IMR-90 (cell line): ENCODE measurements around the gene ADPRS. TPM values are rescaled to one million over a fixed set of nuclear protein-coding genes. Genes with fewer than 3 reads are reported as not detected.

ENCODE experiments used
- ATAC-seq: fragments of 200-7000 bp; cut with Tn5 transposase; 2 replicates; pipeline ENCODE4 v1.9.1; 2020; ENCODE audit warnings: low read depth, mild to moderate bottlenecking, moderate library complexity
- BruUV-seq: library from RNA; stranded (reverse); fragments of 400-500 nt; replicated peaks from 2 replicates; lab custom pipeline; 2021; lab: Mats Ljungman, UMichigan
- CTCF ChIA-PET: fragments of 300-600 bp; formaldehyde crosslinking; extraction: SDS; loops from one replicate; lab custom pipeline; 2021; ENCODE audit warnings: antibody characterized with exemption; lab: Yijun Ruan, JAX
- POLR2A ChIA-PET: fragments of 300-600 bp; sonication (Branson Sonifier 250); formaldehyde crosslinking; loops from one replicate; lab custom pipeline; 2022; ENCODE audit warnings: antibody characterized with exemption; ENCODE audit not compliant: unreplicated experiment; lab: Charles Lee
- DNase-seq: peaks from one replicate; pipeline ENCODE4 v3.0.0; 2013
- H2AFZ ChIP-seq: replicated peaks from 2 replicates; pipeline ENCODE3; 2013; ENCODE audit warnings: low read length, mild to moderate bottlenecking; ENCODE audit not compliant: poor library complexity
- H2AK5ac ChIP-seq: 2 replicates; pipeline ENCODE4 v1.6.1; 2013; ENCODE audit warnings: low read depth, low read length, inconsistent platforms
- H2AK9ac ChIP-seq: replicated peaks from 2 replicates; pipeline ENCODE3; 2013; ENCODE audit warnings: mild to moderate bottlenecking, low read depth, low read length, moderate library complexity; ENCODE audit not compliant: poor library complexity
- H2BK120ac ChIP-seq: 2 replicates; pipeline ENCODE4 v1.6.1; 2013; ENCODE audit warnings: low read depth, low read length, inconsistent platforms
- H2BK15ac ChIP-seq: 3 replicates; pipeline ENCODE4 v1.6.1; 2013; ENCODE audit warnings: low read depth, low read length, inconsistent platforms
- H2BK20ac ChIP-seq: 2 replicates; pipeline ENCODE4 v1.6.1; 2013; ENCODE audit warnings: low read depth, mild to moderate bottlenecking, inconsistent platforms, low read length, moderate library complexity
- H2BK5ac ChIP-seq: 2 replicates; pipeline ENCODE4 v1.6.1; 2013; ENCODE audit warnings: mild to moderate bottlenecking, low read depth, low read length, inconsistent platforms; ENCODE audit not compliant: poor library complexity, severe bottlenecking
- H3K14ac ChIP-seq: replicated peaks from 2 replicates; pipeline ENCODE4 v1.6.1; 2013; ENCODE audit warnings: low read depth, low read length, inconsistent platforms
- H3K18ac ChIP-seq: 2 replicates; pipeline ENCODE4 v1.6.1; 2013; ENCODE audit warnings: low read depth, low read length, control low read depth
- H3K23ac ChIP-seq: 2 replicates; pipeline ENCODE4 v1.6.1; 2013; ENCODE audit warnings: low read depth, low read length, inconsistent platforms
- H3K27ac ChIP-seq: 2 replicates; pipeline ENCODE4 v1.5.1; 2013; ENCODE audit warnings: mild to moderate bottlenecking, control low read depth, low read length; ENCODE audit not compliant: insufficient read depth
- H3K27me3 ChIP-seq: 2 replicates; pipeline ENCODE4 v1.6.1; 2013; ENCODE audit warnings: low read length; ENCODE audit not compliant: control insufficient read depth, insufficient read depth
- H3K36me3 ChIP-seq: 2 replicates; pipeline ENCODE4 v1.6.1; 2013; ENCODE audit warnings: low read length, mixed read lengths; ENCODE audit not compliant: control insufficient read depth, insufficient read depth
- H3K4ac ChIP-seq: 2 replicates; pipeline ENCODE4 v1.6.1; 2013; ENCODE audit warnings: low read depth, low read length, inconsistent platforms
- H3K4me1 ChIP-seq: 2 replicates; pipeline ENCODE4 v1.6.1; 2013; ENCODE audit warnings: low read length, mixed read lengths; ENCODE audit not compliant: control insufficient read depth, insufficient read depth
- H3K4me2 ChIP-seq: 2 replicates; pipeline ENCODE4 v1.6.1; 2013; ENCODE audit warnings: low read depth, mild to moderate bottlenecking, control low read depth, low read length, moderate library complexity
- H3K4me3 ChIP-seq: 2 replicates; pipeline ENCODE4 v1.5.1; 2013; ENCODE audit warnings: low read depth, mild to moderate bottlenecking, control low read depth, low read length, moderate library complexity; ENCODE audit not compliant: insufficient read depth
- H3K56ac ChIP-seq: 2 replicates; pipeline ENCODE4 v1.6.1; 2013; ENCODE audit warnings: low read length, inconsistent platforms; ENCODE audit not compliant: insufficient read depth; ENCODE audit errors: extremely low read depth
- H3K79me1 ChIP-seq, 2 experiments: 2 replicates each; pipeline ENCODE4 v1.6.1; 2013; ENCODE audit warnings: low read length in 2 of 2, inconsistent platforms in 1 of 2, low read depth in 1 of 2
- H3K9ac ChIP-seq: 2 replicates; pipeline ENCODE4 v1.6.1; 2013; ENCODE audit warnings: low read depth, low read length, control low read depth
- H3K9me1 ChIP-seq: 2 replicates; pipeline ENCODE4 v1.6.1; 2013; ENCODE audit warnings: low read length, inconsistent platforms; ENCODE audit not compliant: insufficient read depth
- H3K9me3 ChIP-seq: 2 replicates; pipeline ENCODE4 v1.6.1; 2013; ENCODE audit warnings: low read length; ENCODE audit not compliant: control insufficient read depth, insufficient read depth
- H4K20me1 ChIP-seq: 2 replicates; pipeline ENCODE4 v1.6.1; 2013; ENCODE audit warnings: low read length, inconsistent platforms; ENCODE audit not compliant: insufficient read depth
- H4K5ac ChIP-seq: 2 replicates; pipeline ENCODE4 v1.6.1; 2013; ENCODE audit warnings: mild to moderate bottlenecking, low read depth, low read length, control low read depth
- H4K8ac ChIP-seq, 2 experiments: 2 replicates each; pipeline ENCODE4 v1.6.1; 2013; ENCODE audit warnings: low read depth in 2 of 2, low read length in 2 of 2, control low read depth in 1 of 2, inconsistent platforms in 1 of 2
- H4K91ac ChIP-seq: 2 replicates; pipeline ENCODE4 v1.6.1; 2013; ENCODE audit warnings: low read depth, low read length, inconsistent platforms; ENCODE audit not compliant: insufficient read depth
- BHLHE40 ChIP-seq: fragments of 150-350 bp; IDR thresholded peaks from 2 replicates; pipeline ENCODE4 v1.6.1; 2016; ENCODE audit warnings: mild to moderate bottlenecking, low read depth, low read length
- CEBPB ChIP-seq: IDR thresholded peaks from 2 replicates; pipeline ENCODE4 v1.6.1; 2012; ENCODE audit warnings: low read depth, low read length, improper control_type of control experiment
- CHD1 ChIP-seq: IDR thresholded peaks from 2 replicates; pipeline ENCODE4 v1.6.1; 2012; ENCODE audit warnings: low read depth, low read length, improper control_type of control experiment
- CTCF ChIP-seq: conservative IDR thresholded peaks from 2 replicates; pipeline ENCODE4 v1.5.1; 2012; ENCODE audit warnings: mild to moderate bottlenecking, low read depth, low read length, improper control_type of control experiment
- ELK1 ChIP-seq: fragments of 150-350 bp; IDR thresholded peaks from 2 replicates; pipeline ENCODE4 v1.6.1; 2016; ENCODE audit warnings: low read depth, mild to moderate bottlenecking, low read length, moderate library complexity, borderline replicate concordance
- FOS ChIP-seq: fragments of 150-350 bp; IDR thresholded peaks from 2 replicates; pipeline ENCODE4 v1.6.1; 2016; ENCODE audit warnings: low read depth, low read length
- MAFK ChIP-seq: IDR thresholded peaks from 2 replicates; pipeline ENCODE4 v1.6.1; 2012; ENCODE audit warnings: low read depth, low read length, improper control_type of control experiment
- MAZ ChIP-seq: IDR thresholded peaks from 2 replicates; pipeline ENCODE4 v1.6.1; 2012; ENCODE audit warnings: low read depth, mild to moderate bottlenecking, low read length, improper control_type of control experiment, moderate library complexity, borderline replicate concordance
- MXI1 ChIP-seq: IDR thresholded peaks from 2 replicates; pipeline ENCODE4 v1.6.1; 2012; ENCODE audit warnings: low read depth, mild to moderate bottlenecking, low read length, moderate library complexity, borderline replicate concordance
- NFE2L2 ChIP-seq: fragments of 150-350 bp; IDR thresholded peaks from 2 replicates; pipeline ENCODE4 v1.6.1; 2016; ENCODE audit warnings: low read depth, mild to moderate bottlenecking, low read length
- POLR2A ChIP-seq: IDR thresholded peaks from 2 replicates; pipeline ENCODE4 v1.6.1; 2012; ENCODE audit warnings: mild to moderate bottlenecking, low read depth, low read length
- RAD21 ChIP-seq: IDR thresholded peaks from 2 replicates; pipeline ENCODE4 v1.6.1; 2012; ENCODE audit warnings: low read length, improper control_type of control experiment
- RCOR1 ChIP-seq: IDR thresholded peaks from 2 replicates; pipeline ENCODE4 v1.6.1; 2012; ENCODE audit warnings: mild to moderate bottlenecking, low read length, improper control_type of control experiment; ENCODE audit not compliant: insufficient replicate concordance
- RFX5 ChIP-seq: IDR thresholded peaks from 2 replicates; pipeline ENCODE4 v1.8.0; 2012; ENCODE audit warnings: low read depth, mild to moderate bottlenecking, low read length, moderate library complexity
- SMC3 ChIP-seq: fragments of 150-350 bp; IDR thresholded peaks from 2 replicates; pipeline ENCODE4 v1.6.1; 2016; ENCODE audit warnings: low read depth, mild to moderate bottlenecking, antibody characterized with exemption, low read length, moderate library complexity
- USF2 ChIP-seq: fragments of 150-350 bp; IDR thresholded peaks from 2 replicates; pipeline ENCODE4 v1.6.1; 2017; ENCODE audit warnings: mild to moderate bottlenecking, antibody characterized with exemption, low read length, low read depth
- WGBS, 2 experiments: methylation state at CpG; one replicate each; pipeline versions ENCODE4 v1.1.5 to v1.1.7; 2013; ENCODE audit warnings: missing lambda C conversion rate in 2 of 2; ENCODE audit not compliant: insufficient read length in 1 of 2; ENCODE audit errors: extremely low coverage in 2 of 2; 5-methylcytosine and 5-hydroxymethylcytosine counted together
- dilution Hi-C: fragments of 300-500 bp; cut with HindIII; formaldehyde crosslinking; loops from one replicate; pipeline ENCODE4 v1.14.3; 2018; ENCODE audit warnings: low sequenced_read_pairs; ENCODE audit not compliant: unreplicated experiment
- in situ Hi-C: fragments of 300-500 bp; cut with MboI; formaldehyde crosslinking; loops from 3 replicates; pipeline ENCODE4 v1.14.3; 2019; ENCODE audit warnings: low sequenced_read_pairs, inconsistent platforms, mixed read lengths
- intact Hi-C: fragments of 100-400 bp; cut with micrococcal nuclease; formaldehyde crosslinking; loops from 2 replicates; pipeline ENCODE4 v1.10.0; 2022
- polyA plus RNA-seq, 3 experiments: library from polyadenylated mRNA; depleted of rRNA; stranded (reverse); fragments of >200 nt; gene quantifications; 2 replicates each; pipeline ENCODE4 v1.2.3, GENCODE V29; 2012; ENCODE audit warnings: low replicate concordance in 1 of 3
- total RNA-seq: library from RNA; depleted of rRNA; stranded (reverse); fragments of >200 nt; gene quantifications from 2 replicates; pipeline ENCODE4 v1.2.3, GENCODE V29; 2012

Gene ADPRS
- total and polyA plus RNA-seq, 2 of the 4 experiments (the other 2 are of a cell fraction), result 31.0 to 37.2 TPM

- no peak overlapping the region for H3K14ac ChIP-seq
- H3K27me3 ChIP-seq, result no peaks in the 10 kb centered on the region
- no peak overlapping the region for H3K56ac ChIP-seq
- H4K5ac ChIP-seq, result no peak overlapping the region
- ATAC-seq (no peak), DNase-seq (no peak)
- H4K20me1 ChIP-seq, result no peaks in the 10 kb centered on the region; the same call in 1 of the 2 replicates
- H2AK9ac ChIP-seq, result no peak overlapping the region
- H3K36me3 ChIP-seq, result no peaks in the 10 kb centered on the region
- H3K79me1 ChIP-seq, result no peaks in the 10 kb centered on the region
- no peak overlapping the region for H2BK120ac ChIP-seq
- no peak overlapping the region for H3K4me3 ChIP-seq
- no peak for TF ChIP-seq BHLHE40
- TF ChIP-seq ELK1, result no peak
- TF ChIP-seq CEBPB, result no peak
- TF ChIP-seq FOS, result no peak
- no peak for TF ChIP-seq RFX5
- TF ChIP-seq NFE2L2, result no peak
- no peak for TF ChIP-seq CTCF
- no peak for TF ChIP-seq MAFK
- TF ChIP-seq USF2, result no peak
- TF ChIP-seq MAZ, result no peak
- no peak for TF ChIP-seq MXI1
- no peak for TF ChIP-seq RAD21
- no peak for TF ChIP-seq RCOR1
- TF ChIP-seq CHD1, result no peak
- TF ChIP-seq POLR2A, result no peak
- no peak for TF ChIP-seq SMC3
- no peak overlapping the region for H3K18ac ChIP-seq
- no peak overlapping the region for H2AFZ ChIP-seq
- intact Hi-C loops, result no loop called here
- no peaks in the 10 kb centered on the region for H3K9me3 ChIP-seq
- in situ Hi-C loops, result loop anchor here (25.0 kb wide), 1 partner anchor 299 kb away; no protein-coding TSS in a partner anchor
- WGBS, 2 experiments, result 94% methylated on average over 6 of the region's 9 CpGs; no CpG with 5 or more reads in 1 of the 2 experiments
- H2BK5ac ChIP-seq, result no peak overlapping the region
- no peak overlapping the region for H2BK20ac ChIP-seq
- H3K4me1 ChIP-seq, result peaks cover 7% of the 10 kb centered on the region
- ChIA-PET POLR2A (no interaction called here), CTCF (no interaction called here)
- dilution Hi-C loops, result no loop called here
- H2AK5ac ChIP-seq, result peak overlapping the region; percentile 56; the same call in 1 of the 2 replicates
- no peak overlapping the region for H3K27ac ChIP-seq
- peaks cover 10% of the 10 kb centered on the region for H3K9me1 ChIP-seq
- no peak overlapping the region for H2BK15ac ChIP-seq
- no peak overlapping the region for H3K9ac ChIP-seq
- BruUV-seq, result no TSS peak
- no peak overlapping the region for H3K23ac ChIP-seq
- no peak overlapping the region for H4K8ac ChIP-seq
- H3K4ac ChIP-seq, result no peak overlapping the region
- no peak overlapping the region for H3K4me2 ChIP-seq
- no peak overlapping the region for H4K91ac ChIP-seq
Observed at GRCh38 chr1:36112823-36113222, 24.1 kb downstream of the ADPRS start.
